ENCODE measurements around the gene TUBGCP3.
"Not testable (repeated sequence)": the region's sequence is repeated elsewhere in the genome, so short reads cannot be mapped to it uniquely, and the experiment has no call there.

TUBGCP3 gene

DNA sequence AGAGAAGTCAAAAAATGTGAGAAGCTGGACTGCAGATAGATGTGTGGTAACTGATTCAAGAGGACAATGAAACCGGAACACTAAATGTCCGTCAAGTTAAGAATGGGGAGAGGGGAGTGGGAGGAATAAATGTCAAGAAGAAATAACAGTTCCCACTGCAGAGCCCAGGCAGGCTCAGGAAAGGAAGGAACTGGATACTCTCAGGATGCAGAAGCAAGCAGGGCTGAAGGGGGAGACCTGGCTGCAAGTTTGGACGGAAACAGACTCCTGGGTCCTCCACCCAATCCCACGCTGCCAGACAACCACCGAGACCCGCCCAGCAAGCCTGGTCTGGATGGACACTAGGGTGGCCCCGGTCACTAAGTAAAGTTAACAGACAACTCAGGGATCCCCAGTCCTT, 18.1 kb downstream of the TUBGCP3 start:
- Histone ChIP-seq H3K36me3 (ENCODE audit: control insufficient read depth, insufficient read depth, low read length) (peaks cover 6% of the 10 kb centered on the region), H3K27me3 (ENCODE audit: control insufficient read depth, insufficient read depth, low read length) (no peaks in the 10 kb centered on the region), H3K4me3 (ENCODE audit: low read length) (no peak overlapping the region), H3K4me1 (ENCODE audit: control insufficient read depth, insufficient read depth, low read length) (no peaks in the 10 kb centered on the region), H3K9ac (ENCODE audit: low read length) (no peak overlapping the region), H3K9me3 (ENCODE audit: control insufficient read depth, low read length) (no peaks in the 10 kb centered on the region)

DNA sequence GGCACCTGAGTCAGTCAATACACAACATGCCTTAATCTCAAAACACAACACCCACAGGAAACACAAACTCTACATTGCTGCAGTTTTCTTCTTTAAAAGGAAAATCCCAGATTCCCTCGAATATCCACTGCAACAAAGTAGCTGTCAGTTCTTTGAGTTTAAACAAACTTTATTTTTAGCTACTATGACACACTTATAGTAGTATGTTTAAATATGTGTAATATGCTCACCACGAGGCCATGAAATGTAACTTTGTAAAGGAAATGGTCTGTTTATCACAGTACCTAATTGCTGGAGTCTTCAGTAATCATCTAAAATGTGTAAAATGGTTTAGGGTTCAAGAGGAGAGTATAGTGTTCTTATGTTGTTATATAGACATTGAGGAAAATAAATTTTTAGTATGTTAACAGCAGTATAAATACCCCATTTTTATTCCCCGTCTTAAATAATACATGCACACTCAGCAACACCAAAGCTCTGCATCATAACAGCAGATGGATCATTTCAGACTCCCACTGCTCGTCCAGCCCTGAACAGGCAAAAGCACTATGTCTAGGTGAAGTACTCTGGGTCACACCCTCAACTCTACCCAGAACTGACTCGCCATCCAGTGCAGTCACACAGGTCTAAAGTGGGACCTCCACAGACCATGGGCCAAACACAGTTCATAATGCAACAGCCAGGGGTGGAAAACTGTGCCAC, 20.6 kb downstream of the TUBGCP3 start:
- no peaks in the 10 kb centered on the region for H3K9me3 ChIP-seq (ENCODE audit: control insufficient read depth, low read length)
- no peak overlapping the region for H3K4me3 ChIP-seq (ENCODE audit: low read length)
- H3K9ac ChIP-seq (ENCODE audit: low read length): no peak overlapping the region
- no peaks in the 10 kb centered on the region for H3K4me1 ChIP-seq (ENCODE audit: control insufficient read depth, insufficient read depth, low read length)
- H3K27me3 ChIP-seq (ENCODE audit: control insufficient read depth, insufficient read depth, low read length): no peaks in the 10 kb centered on the region
- H3K36me3 ChIP-seq (ENCODE audit: control insufficient read depth, insufficient read depth, low read length): peaks cover 6% of the 10 kb centered on the region

DNA sequence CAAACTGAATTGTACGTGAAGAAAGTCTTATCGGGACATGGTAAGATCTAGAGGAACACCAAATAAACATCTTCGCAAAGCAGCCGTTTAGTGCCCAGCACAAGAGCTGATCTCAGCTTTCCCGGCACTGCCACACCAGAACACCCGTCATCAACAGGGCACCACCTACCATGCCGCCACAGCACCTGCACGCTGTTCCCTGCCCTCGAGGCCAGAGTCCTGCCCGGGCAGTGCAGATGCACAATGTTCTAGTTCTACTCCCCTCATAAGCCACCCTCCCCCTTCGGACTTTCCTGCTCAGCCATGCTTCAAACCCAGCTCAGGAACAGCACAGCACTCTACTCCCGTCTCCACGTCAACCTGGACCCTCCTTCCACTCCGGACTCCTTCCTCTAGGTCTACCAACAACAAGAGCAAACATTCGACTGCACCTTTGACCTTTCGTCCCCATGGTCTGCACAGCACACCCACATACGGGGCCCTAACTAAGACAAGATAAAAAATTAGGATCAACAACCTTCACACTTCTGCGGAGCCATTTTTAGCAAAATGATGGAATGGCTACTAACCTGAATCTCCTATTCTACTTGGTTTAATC, 25.1 kb downstream of the TUBGCP3 start:
- Histone ChIP-seq H3K9ac (ENCODE audit: low read length) (no peak overlapping the region), H3K27me3 (ENCODE audit: control insufficient read depth, insufficient read depth, low read length) (no peaks in the 10 kb centered on the region), H3K4me3 (ENCODE audit: low read length) (no peak overlapping the region), H3K9me3 (ENCODE audit: control insufficient read depth, low read length) (no peaks in the 10 kb centered on the region), H3K36me3 (ENCODE audit: control insufficient read depth, insufficient read depth, low read length) (no peaks in the 10 kb centered on the region), H3K4me1 (ENCODE audit: control insufficient read depth, insufficient read depth, low read length) (no peaks in the 10 kb centered on the region)

DNA sequence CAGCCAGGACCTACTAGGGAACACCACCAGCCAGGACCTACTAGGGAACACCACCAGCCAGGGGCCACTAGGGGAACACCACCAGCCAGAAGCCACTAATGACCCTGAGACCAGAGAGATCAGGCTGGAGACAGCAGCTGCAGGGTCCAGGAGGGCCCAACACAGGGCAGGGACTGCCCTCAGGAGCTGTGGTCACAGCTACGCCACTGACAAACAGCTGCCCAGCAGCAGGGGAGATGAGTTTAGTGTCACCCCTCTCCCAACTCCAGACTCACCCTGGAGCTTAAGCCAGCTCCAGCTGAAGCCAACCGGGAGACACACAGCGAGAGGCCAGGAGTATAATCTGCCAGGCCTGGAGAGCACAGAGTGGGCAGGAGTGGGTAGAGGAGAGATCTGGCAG, 25.7 kb downstream of the TUBGCP3 start:
- Histone ChIP-seq H3K4me1 (ENCODE audit: control insufficient read depth, insufficient read depth, low read length) (no peaks in the 10 kb centered on the region), H3K4me3 (ENCODE audit: low read length) (no peak overlapping the region), H3K27me3 (ENCODE audit: control insufficient read depth, insufficient read depth, low read length) (no peaks in the 10 kb centered on the region), H3K36me3 (ENCODE audit: control insufficient read depth, insufficient read depth, low read length) (no peaks in the 10 kb centered on the region), H3K9ac (ENCODE audit: low read length) (no peak overlapping the region), H3K9me3 (ENCODE audit: control insufficient read depth, low read length) (no peaks in the 10 kb centered on the region)

DNA sequence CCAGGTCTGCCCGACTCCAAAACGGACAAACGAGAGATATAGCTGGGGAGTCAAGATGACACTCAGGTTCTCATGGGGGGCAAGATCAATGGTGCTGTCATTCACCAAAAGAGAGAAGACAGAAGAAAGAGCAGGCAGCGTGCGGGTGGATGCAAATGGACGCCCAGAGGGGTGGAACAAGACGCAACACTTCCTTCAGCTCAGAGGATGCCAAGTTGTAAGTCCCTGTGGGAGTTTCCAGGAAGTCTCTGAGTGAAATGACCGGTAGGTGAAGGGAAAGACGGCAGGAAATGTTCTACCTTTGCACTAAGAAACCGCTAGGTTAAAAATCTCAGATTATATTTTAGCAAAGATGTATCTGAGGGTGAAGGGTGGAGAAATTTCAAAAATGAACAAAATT, 26.5 kb downstream of the TUBGCP3 start:
- H3K27me3 ChIP-seq (ENCODE audit: control insufficient read depth, insufficient read depth, low read length): no peaks in the 10 kb centered on the region
- no peak overlapping the region for H3K9ac ChIP-seq (ENCODE audit: low read length)
- no peaks in the 10 kb centered on the region for H3K36me3 ChIP-seq (ENCODE audit: control insufficient read depth, insufficient read depth, low read length)
- H3K4me1 ChIP-seq (ENCODE audit: control insufficient read depth, insufficient read depth, low read length): no peaks in the 10 kb centered on the region
- no peak overlapping the region for H3K4me3 ChIP-seq (ENCODE audit: low read length)
- H3K9me3 ChIP-seq (ENCODE audit: control insufficient read depth, low read length): no peaks in the 10 kb centered on the region

GRCh38 chr13:112558696-112559418, 29.1 kb downstream of the TUBGCP3 start:
- Histone ChIP-seq H3K4me3 (ENCODE audit: low read length) (no peak overlapping the region), H3K9ac (ENCODE audit: low read length) (no peak overlapping the region), H3K4me1 (ENCODE audit: control insufficient read depth, insufficient read depth, low read length) (no peaks in the 10 kb centered on the region), H3K9me3 (ENCODE audit: control insufficient read depth, low read length) (no peaks in the 10 kb centered on the region), H3K27me3 (ENCODE audit: control insufficient read depth, insufficient read depth, low read length) (no peaks in the 10 kb centered on the region), H3K36me3 (ENCODE audit: control insufficient read depth, insufficient read depth, low read length) (peaks cover 13% of the 10 kb centered on the region)

DNA sequence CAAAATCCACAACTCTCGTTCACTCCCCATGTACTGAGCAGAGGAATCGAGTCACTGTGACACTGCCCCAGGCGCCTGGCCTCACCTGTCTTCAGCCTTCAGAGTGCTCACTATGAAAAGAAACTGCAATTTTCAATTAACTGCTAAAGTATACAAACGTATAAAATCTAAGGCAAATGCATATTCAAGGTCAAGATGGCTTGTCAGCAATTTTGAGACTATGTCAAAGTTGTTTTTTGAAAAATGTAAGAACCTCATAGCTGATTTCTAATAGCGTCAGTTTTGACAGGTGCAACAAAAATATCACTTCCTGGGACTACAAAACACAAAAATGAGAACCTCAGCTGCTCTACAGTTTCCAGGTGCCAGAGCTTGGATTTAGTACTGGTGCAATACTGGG, 31.4 kb downstream of the TUBGCP3 start:
- Histone ChIP-seq H3K4me1 (ENCODE audit: control insufficient read depth, insufficient read depth, low read length) (no peaks in the 10 kb centered on the region), H3K9me3 (ENCODE audit: control insufficient read depth, low read length) (no peaks in the 10 kb centered on the region), H3K4me3 (ENCODE audit: low read length) (no peak overlapping the region), H3K9ac (ENCODE audit: low read length) (no peak overlapping the region), H3K36me3 (ENCODE audit: control insufficient read depth, insufficient read depth, low read length) (peaks cover 18% of the 10 kb centered on the region), H3K27me3 (ENCODE audit: control insufficient read depth, insufficient read depth, low read length) (no peaks in the 10 kb centered on the region)

GRCh38 chr13:112554214-112554850, 33.6 kb downstream of the TUBGCP3 start:
- no peaks in the 10 kb centered on the region for H3K4me1 ChIP-seq (ENCODE audit: control insufficient read depth, insufficient read depth, low read length)
- no peak overlapping the region for H3K4me3 ChIP-seq (ENCODE audit: low read length)
- H3K36me3 ChIP-seq (ENCODE audit: control insufficient read depth, insufficient read depth, low read length): peaks cover 18% of the 10 kb centered on the region
- no peaks in the 10 kb centered on the region for H3K27me3 ChIP-seq (ENCODE audit: control insufficient read depth, insufficient read depth, low read length)
- H3K9ac ChIP-seq (ENCODE audit: low read length): no peak overlapping the region
- no peaks in the 10 kb centered on the region for H3K9me3 ChIP-seq (ENCODE audit: control insufficient read depth, low read length)

- not testable (repeated sequence) for H3K4me1 ChIP-seq (ENCODE audit: control insufficient read depth, insufficient read depth, low read length); H3K9ac ChIP-seq (ENCODE audit: low read length); H3K4me3 ChIP-seq (ENCODE audit: low read length); H3K27me3 ChIP-seq (ENCODE audit: control insufficient read depth, insufficient read depth, low read length); H3K9me3 ChIP-seq (ENCODE audit: control insufficient read depth, low read length)
- H3K36me3 ChIP-seq (ENCODE audit: control insufficient read depth, insufficient read depth, low read length): peaks cover 18% of the 10 kb centered on the region
Observed at GRCh38 chr13:112548975-112549374, 39.0 kb downstream of the TUBGCP3 start.

DNA sequence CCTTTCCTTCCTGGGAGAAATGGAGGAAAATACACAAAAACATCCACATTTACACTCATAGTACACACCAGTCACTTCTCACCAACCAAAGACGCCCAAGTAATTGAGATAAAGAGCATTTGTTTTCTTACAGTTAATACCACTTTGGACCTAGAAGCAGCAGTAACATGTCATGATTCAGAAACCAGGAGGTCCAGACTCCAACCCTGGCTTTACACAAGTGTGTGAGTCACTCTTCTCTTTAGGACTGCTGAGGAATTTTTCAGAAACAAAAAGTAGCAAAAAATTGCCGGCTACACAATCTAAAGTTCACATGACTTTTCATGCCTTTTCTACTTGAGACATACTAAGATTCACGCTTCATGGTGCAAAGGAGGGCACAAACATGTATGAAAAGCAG, 42.1 kb downstream of the TUBGCP3 start:
- H3K4me1 ChIP-seq (ENCODE audit: control insufficient read depth, insufficient read depth, low read length): no peaks in the 10 kb centered on the region
- peaks cover 13% of the 10 kb centered on the region for H3K36me3 ChIP-seq (ENCODE audit: control insufficient read depth, insufficient read depth, low read length)
- H3K9ac ChIP-seq (ENCODE audit: low read length): no peak overlapping the region
- no peaks in the 10 kb centered on the region for H3K27me3 ChIP-seq (ENCODE audit: control insufficient read depth, insufficient read depth, low read length)
- H3K9me3 ChIP-seq (ENCODE audit: control insufficient read depth, low read length): no peaks in the 10 kb centered on the region
- no peak overlapping the region for H3K4me3 ChIP-seq (ENCODE audit: low read length)

- no peaks in the 10 kb centered on the region for H3K27me3 ChIP-seq (ENCODE audit: control insufficient read depth, insufficient read depth, low read length)
- H3K4me1 ChIP-seq (ENCODE audit: control insufficient read depth, insufficient read depth, low read length): no peaks in the 10 kb centered on the region
- H3K36me3 ChIP-seq (ENCODE audit: control insufficient read depth, insufficient read depth, low read length): no peaks in the 10 kb centered on the region
- H3K9me3 ChIP-seq (ENCODE audit: control insufficient read depth, low read length): no peaks in the 10 kb centered on the region
- no peak overlapping the region for H3K9ac ChIP-seq (ENCODE audit: low read length)
- H3K4me3 ChIP-seq (ENCODE audit: low read length): no peak overlapping the region
Observed at GRCh38 chr13:112532837-112533745, 54.9 kb downstream of the TUBGCP3 start.
